Measurements from ENCODE around the gene CLK3.

DNA sequence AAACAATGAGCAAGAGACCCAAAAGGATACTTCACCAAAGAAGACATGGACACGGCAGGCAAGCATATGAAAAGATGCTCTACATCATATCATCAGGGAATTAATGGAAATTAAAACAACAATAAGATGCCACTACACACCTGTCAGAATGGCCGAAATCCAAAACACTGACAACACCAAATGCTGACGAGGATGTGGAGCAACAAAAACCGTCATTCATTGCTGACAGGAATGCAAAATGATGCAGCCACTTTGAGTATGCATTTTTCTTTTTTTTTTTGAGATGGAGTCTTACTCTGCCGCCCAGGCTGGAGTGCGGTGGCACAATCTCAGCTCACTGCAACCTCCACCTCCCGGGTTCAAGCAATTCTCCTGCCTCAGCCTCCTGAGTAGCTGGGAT is 61.2 kb downstream of the CLK3 start:
- no peak for TF ChIP-seq SIN3A (IDR thresholded peaks at IDR 0.05; ENCODE audit: borderline replicate concordance, insufficient read depth, low read length)
- no peak for TF ChIP-seq POLR2AphosphoS5 (IDR thresholded peaks at IDR 0.05; ENCODE audit: low read depth, low read length)
